Progenitor cell of endocrine pancreas (in vitro differentiated cells): Measurements from ENCODE around the gene DOCK9. TPM values are rescaled to one million over a fixed set of nuclear protein-coding genes. Genes with fewer than 3 reads are reported as not detected.

Experiments
- DNase-seq: peaks from one replicate; pipeline ENCODE4 v3.0.0; 2021; ENCODE audit warnings: low spot score; ENCODE audit not compliant: unreplicated experiment
- H3K27ac Mint-ChIP-seq: 2 replicates; pipeline ENCODE4 v1.8.0; 2021; ENCODE audit warnings: mild to moderate bottlenecking, moderate library complexity, mixed read lengths
- H3K27me3 Mint-ChIP-seq: 2 replicates; pipeline ENCODE4 v1.8.0; 2021; ENCODE audit warnings: mixed read lengths
- H3K36me3 Mint-ChIP-seq: 2 replicates; pipeline ENCODE4 v1.8.0; 2022; ENCODE audit warnings: mixed read lengths; ENCODE audit not compliant: insufficient read depth
- H3K4me1 Mint-ChIP-seq: 2 replicates; pipeline ENCODE4 v1.8.0; 2021; ENCODE audit warnings: low read depth, mixed read lengths
- H3K4me3 Mint-ChIP-seq: 2 replicates; pipeline ENCODE4 v1.8.0; 2021; ENCODE audit warnings: low read depth, mild to moderate bottlenecking, moderate library complexity, mixed read lengths
- H3K9me3 Mint-ChIP-seq: 2 replicates; pipeline ENCODE4 v1.8.0; 2021; ENCODE audit warnings: low read depth, mixed read lengths
- total RNA-seq: library from RNA; stranded (reverse); gene quantifications from 2 replicates; pipeline ENCODE4 v1.2.1, GENCODE V29; 2021
- TF ChIP-seq, protein P1 (sequence below): fragments of 200-600 bp; sonication (generic); IDR thresholded peaks from one replicate; pipeline ENCODE4 v1.5.0; 2021; ENCODE audit warnings: antibody characterized with exemption, mild to moderate bottlenecking; ENCODE audit not compliant: unreplicated experiment

Gene DOCK9
- total RNA-seq, 1 donor from 2014 or later = 35.7 TPM

DNA sequence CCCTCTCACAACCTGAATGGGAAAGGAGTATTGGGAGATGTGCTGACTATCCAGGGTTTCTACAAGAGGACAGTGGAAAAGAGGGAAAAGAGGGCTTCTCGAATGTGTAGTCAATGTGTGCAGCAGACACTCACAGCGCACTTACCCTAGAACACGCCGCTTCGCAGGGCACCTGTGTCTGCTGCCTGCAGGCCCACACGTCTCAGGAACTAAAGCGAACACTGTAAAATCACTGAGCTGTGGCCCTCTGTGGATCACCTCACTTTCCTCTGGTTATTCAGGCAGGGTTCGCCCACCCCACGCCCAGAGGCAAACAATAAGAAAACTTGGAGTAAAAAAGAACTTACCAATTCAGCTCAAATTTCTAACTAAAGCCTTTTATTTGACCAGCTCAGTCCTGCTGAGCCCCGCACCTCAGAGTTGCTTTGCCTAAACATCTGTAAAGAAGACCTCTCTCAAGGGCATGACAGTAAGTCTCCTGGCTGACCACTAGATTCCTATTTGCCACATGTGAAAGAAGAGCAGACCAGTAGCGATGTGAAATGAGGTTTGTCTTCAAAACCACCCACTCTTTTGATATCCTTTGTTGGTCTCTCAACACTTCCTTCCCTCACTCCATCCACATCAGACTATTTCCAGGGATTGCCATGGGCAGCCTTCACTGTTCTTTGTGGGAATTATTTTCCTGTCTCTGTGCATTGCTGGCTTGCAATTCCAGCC is 19.3 kb upstream of the DOCK9 start:
- Mint-ChIP-seq H3K4me1 (peaks cover 1% of the 10 kb centered on the region), H3K36me3 (no peaks in the 10 kb centered on the region), H3K9me3 (no peaks in the 10 kb centered on the region), H3K27ac (no peak overlapping the region), H3K4me3 (no peak overlapping the region), H3K27me3 (peaks cover 14% of the 10 kb centered on the region)
- no peak for DNase-seq
- TF ChIP-seq, protein P1, sequence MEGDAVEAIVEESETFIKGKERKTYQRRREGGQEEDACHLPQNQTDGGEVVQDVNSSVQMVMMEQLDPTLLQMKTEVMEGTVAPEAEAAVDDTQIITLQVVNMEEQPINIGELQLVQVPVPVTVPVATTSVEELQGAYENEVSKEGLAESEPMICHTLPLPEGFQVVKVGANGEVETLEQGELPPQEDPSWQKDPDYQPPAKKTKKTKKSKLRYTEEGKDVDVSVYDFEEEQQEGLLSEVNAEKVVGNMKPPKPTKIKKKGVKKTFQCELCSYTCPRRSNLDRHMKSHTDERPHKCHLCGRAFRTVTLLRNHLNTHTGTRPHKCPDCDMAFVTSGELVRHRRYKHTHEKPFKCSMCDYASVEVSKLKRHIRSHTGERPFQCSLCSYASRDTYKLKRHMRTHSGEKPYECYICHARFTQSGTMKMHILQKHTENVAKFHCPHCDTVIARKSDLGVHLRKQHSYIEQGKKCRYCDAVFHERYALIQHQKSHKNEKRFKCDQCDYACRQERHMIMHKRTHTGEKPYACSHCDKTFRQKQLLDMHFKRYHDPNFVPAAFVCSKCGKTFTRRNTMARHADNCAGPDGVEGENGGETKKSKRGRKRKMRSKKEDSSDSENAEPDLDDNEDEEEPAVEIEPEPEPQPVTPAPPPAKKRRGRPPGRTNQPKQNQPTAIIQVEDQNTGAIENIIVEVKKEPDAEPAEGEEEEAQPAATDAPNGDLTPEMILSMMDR = no peak

DNA sequence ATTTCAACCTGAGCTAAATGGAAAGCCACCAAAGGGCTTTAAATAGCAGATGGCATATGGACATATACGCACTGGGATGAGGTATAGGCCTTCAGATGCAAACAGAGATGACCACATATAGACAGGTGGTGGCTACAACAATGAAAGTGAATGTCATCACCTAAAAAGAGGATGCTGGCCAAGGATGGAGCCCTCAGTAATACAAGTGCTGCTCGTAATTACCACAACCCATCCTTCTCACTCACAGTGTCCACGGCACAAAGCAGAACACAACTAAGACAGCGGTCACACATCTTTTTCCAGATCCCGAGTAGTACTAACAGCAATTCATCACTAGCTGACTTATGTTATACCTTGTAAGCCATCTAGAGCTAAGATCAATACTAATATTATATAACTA is 18.2 kb upstream of the DOCK9 start:
- Mint-ChIP-seq H3K27ac (no peak overlapping the region), H3K4me3 (no peak overlapping the region), H3K36me3 (no peaks in the 10 kb centered on the region), H3K27me3 (peaks cover 11% of the 10 kb centered on the region), H3K9me3 (no peaks in the 10 kb centered on the region), H3K4me1 (peaks cover 1% of the 10 kb centered on the region)
- no peak for DNase-seq
- TF ChIP-seq, protein P1 = no peak

DNA sequence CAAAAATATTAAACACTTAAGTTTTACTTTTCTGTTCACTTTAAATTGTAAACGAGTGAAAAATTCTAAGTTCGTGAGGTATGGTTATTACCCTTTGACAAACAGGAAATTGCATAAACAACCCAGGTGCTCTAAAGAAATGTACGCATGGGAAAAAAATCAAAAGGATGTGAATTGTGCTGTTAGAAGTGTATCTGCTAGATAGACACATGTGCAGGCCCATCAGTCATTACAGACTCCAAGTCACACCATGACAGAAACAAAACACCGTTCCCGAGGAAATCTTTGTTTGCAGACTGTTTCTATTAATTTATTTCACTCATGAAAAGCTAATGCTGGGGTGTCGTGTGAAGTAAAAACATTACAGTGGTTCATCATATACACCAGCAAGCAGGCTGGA is 17.0 kb upstream of the DOCK9 start:
- Mint-ChIP-seq H3K27me3 (peaks cover 3% of the 10 kb centered on the region), H3K4me1 (peaks cover 1% of the 10 kb centered on the region), H3K9me3 (no peaks in the 10 kb centered on the region), H3K27ac (no peak overlapping the region), H3K36me3 (no peaks in the 10 kb centered on the region), H3K4me3 (no peak overlapping the region)
- TF ChIP-seq, protein P1 = no peak
- DNase-seq = no peak

DNA sequence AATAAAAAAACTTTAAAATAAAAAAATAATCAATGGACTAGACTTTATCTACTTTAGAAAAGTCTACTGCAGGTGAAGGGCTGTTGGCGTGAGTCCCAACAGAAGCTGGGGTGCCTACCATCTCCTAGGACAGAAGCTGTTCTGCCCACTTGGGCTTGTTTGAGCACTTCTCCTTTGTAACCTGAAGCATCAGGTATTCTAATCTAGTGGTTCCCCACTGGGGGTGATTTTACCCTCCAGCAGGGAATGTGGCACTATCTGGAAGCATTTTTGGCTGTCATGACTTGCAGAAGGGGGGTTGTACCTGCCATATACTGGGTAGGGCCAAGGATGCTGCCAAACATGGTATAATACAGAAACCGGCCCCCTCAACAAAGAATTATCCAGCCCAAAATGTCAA is 16.2 kb upstream of the DOCK9 start:
- H3K27ac Mint-ChIP-seq = no peak overlapping the region
- DNase-seq = no peak
- H3K4me1 Mint-ChIP-seq = peaks cover 1% of the 10 kb centered on the region
- H3K9me3 Mint-ChIP-seq = no peaks in the 10 kb centered on the region
- H3K36me3 Mint-ChIP-seq = no peaks in the 10 kb centered on the region
- TF ChIP-seq, protein P1 = no peak
- no peaks in the 10 kb centered on the region for H3K27me3 Mint-ChIP-seq
- H3K4me3 Mint-ChIP-seq = no peak overlapping the region

DNA sequence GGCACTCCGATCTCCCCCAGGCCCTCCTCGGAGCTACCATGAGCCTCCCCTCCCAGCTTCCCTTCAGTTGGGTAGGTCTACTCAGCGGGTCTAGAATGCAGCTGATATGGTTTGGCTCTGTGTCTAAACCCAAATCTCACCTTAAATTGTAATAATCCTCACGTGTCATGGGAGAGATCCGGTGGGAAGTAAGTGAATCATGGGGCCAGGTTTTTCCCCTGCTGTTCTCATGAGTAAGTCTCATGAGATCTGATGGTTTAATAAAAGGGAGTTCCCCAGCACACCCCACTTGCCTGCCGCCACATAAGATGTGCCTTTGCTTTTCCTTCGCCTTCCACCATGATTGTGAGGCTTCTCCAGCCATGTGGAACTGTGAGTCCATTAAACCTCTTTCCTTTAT is 14.5 kb upstream of the DOCK9 start:
- no peaks in the 10 kb centered on the region for H3K27me3 Mint-ChIP-seq
- no peak overlapping the region for H3K27ac Mint-ChIP-seq
- H3K36me3 Mint-ChIP-seq = no peaks in the 10 kb centered on the region
- H3K4me1 Mint-ChIP-seq = peaks cover 10% of the 10 kb centered on the region
- H3K4me3 Mint-ChIP-seq = no peak overlapping the region
- DNase-seq = no peak
- H3K9me3 Mint-ChIP-seq = no peaks in the 10 kb centered on the region
- TF ChIP-seq, protein P1 = no peak
